HepG2 (cell line): ENCODE results near the gene CHID1. TPM values are rescaled to one million over a fixed set of nuclear protein-coding genes. Genes with fewer than 3 reads are reported as not detected.

Source experiments
- CC2D1A ChIP-seq: sonication (generic); formaldehyde crosslinking; IDR thresholded peaks from 2 replicates; pipeline ENCODE4 v1.8.1; 2023; ENCODE audit warnings: mild to moderate bottlenecking, missing genetic modification reagents
- CCDC6 ChIP-seq: sonication (generic); formaldehyde crosslinking; IDR thresholded peaks from 2 replicates; pipeline ENCODE4 v1.8.1; 2022; ENCODE audit warnings: mild to moderate bottlenecking, missing genetic modification reagents, moderate library complexity
- CHD4 ChIP-seq: fragments of 200-600 bp; sonication (generic); IDR thresholded peaks from 2 replicates; pipeline ENCODE4 v1.7.0; 2017; ENCODE audit warnings: mild to moderate bottlenecking, low read length, borderline replicate concordance
- E2F1 ChIP-seq: sonication (generic); formaldehyde crosslinking; IDR thresholded peaks from 2 replicates; pipeline ENCODE4 v1.5.0; 2020; ENCODE audit warnings: missing genetic modification reagents
- GPBP1L1 ChIP-seq: sonication (generic); formaldehyde crosslinking; IDR thresholded peaks from 2 replicates; pipeline ENCODE4 v1.5.0; 2020; ENCODE audit warnings: mild to moderate bottlenecking, missing genetic modification reagents
- HMGXB4 ChIP-seq, 2 experiments: sonication (generic) in 1 of 2; formaldehyde crosslinking in 1 of 2; IDR thresholded peaks; 2 replicates each; pipeline versions ENCODE4 v1.4.0 to v1.6.1; 2018 to 2020; ENCODE audit warnings: missing genetic modification reagents in 2 of 2, borderline replicate concordance in 1 of 2, low read depth in 1 of 2, mild to moderate bottlenecking in 1 of 2, missing biosample characterization in 1 of 2
- ISL2 ChIP-seq: sonication (generic); formaldehyde crosslinking; IDR thresholded peaks from 2 replicates; pipeline ENCODE4 v1.5.0; 2020; ENCODE audit warnings: missing genetic modification reagents
- KDM1A ChIP-seq: IDR thresholded peaks from 2 replicates; pipeline ENCODE4 v1.6.1; 2016; ENCODE audit warnings: missing compliant biosample characterization
- MAX ChIP-seq: IDR thresholded peaks from 2 replicates; pipeline ENCODE4 v1.6.1; 2012; ENCODE audit warnings: inconsistent platforms
- MXD1 ChIP-seq: sonication (generic); formaldehyde crosslinking; IDR thresholded peaks from 2 replicates; pipeline ENCODE4 v1.4.0; 2020; ENCODE audit warnings: mild to moderate bottlenecking, missing genetic modification reagents
- NFKBIZ ChIP-seq: IDR thresholded peaks from 2 replicates; pipeline ENCODE4 v1.6.1; 2018; ENCODE audit warnings: missing genetic modification reagents, missing compliant biosample characterization
- NPAS2 ChIP-seq: sonication (generic); formaldehyde crosslinking; IDR thresholded peaks from 2 replicates; pipeline ENCODE4 v1.8.0; 2022; ENCODE audit warnings: mild to moderate bottlenecking, missing genetic modification reagents, borderline replicate concordance
- THRA ChIP-seq: sonication (generic); formaldehyde crosslinking; IDR thresholded peaks from 2 replicates; pipeline ENCODE4 v1.4.0; 2020; ENCODE audit warnings: missing genetic modification reagents, borderline replicate concordance
- TRIM24 ChIP-seq: sonication (generic); formaldehyde crosslinking; IDR thresholded peaks from 2 replicates; pipeline ENCODE4 v1.8.0; 2022; ENCODE audit warnings: mild to moderate bottlenecking, missing genetic modification reagents
- ZBTB26 ChIP-seq: IDR thresholded peaks from 2 replicates; pipeline ENCODE4 v1.6.1; 2016; ENCODE audit warnings: missing compliant biosample characterization, missing genetic modification reagents, borderline replicate concordance
- ZMYM2 ChIP-seq: sonication (generic); formaldehyde crosslinking; IDR thresholded peaks from 2 replicates; pipeline ENCODE4 v1.8.0; 2022; ENCODE audit warnings: mild to moderate bottlenecking, missing genetic modification reagents
- ZNF18 ChIP-seq: sonication (generic); formaldehyde crosslinking; IDR thresholded peaks from 2 replicates; pipeline ENCODE4 v1.8.0; 2022; ENCODE audit warnings: mild to moderate bottlenecking, missing genetic modification reagents; ENCODE audit not compliant: insufficient replicate concordance
- ZNF451 ChIP-seq: sonication (generic); formaldehyde crosslinking; IDR thresholded peaks from 2 replicates; pipeline ENCODE4 v1.5.0; 2020; ENCODE audit warnings: mild to moderate bottlenecking, missing genetic modification reagents
- ZNF7 ChIP-seq: IDR thresholded peaks from 2 replicates; pipeline ENCODE4 v1.6.1; 2016; ENCODE audit warnings: missing biosample characterization, missing genetic modification reagents
- ZNF780A ChIP-seq: sonication (generic); formaldehyde crosslinking; IDR thresholded peaks from 2 replicates; pipeline ENCODE4 v1.8.0; 2022; ENCODE audit warnings: mild to moderate bottlenecking, missing genetic modification reagents, moderate library complexity
- polyA plus RNA-seq, 8 experiments: library from polyadenylated mRNA; depleted of rRNA in 3 of 8; stranded (reverse) in 7 of 8; unstranded in 1 of 8; fragments of >200 nt; fragmentation: Illumina TruSeq in 4 of 8; extraction: Trizol in 4 of 8; gene quantifications; 2 replicates each; pipeline versions ENCODE4 v1.2.1 to v1.2.3, GENCODE V29; 2011 to 2016; ENCODE audit warnings: low read depth in 4 of 8, missing spikeins in 1 of 8, mixed read lengths in 1 of 8; ENCODE audit not compliant: insufficient read depth in 1 of 8
- total RNA-seq, 5 experiments: library from RNA; depleted of rRNA; stranded (reverse); fragments of >200 nt; fragmentation: Illumina TruSeq; extraction: Trizol; gene quantifications; 2 replicates each; pipeline ENCODE4 v1.2.3, GENCODE V29; 2016; ENCODE audit warnings: low read depth in 1 of 5

CHID1 gene
- total and polyA plus RNA-seq, 2 of the 13 experiments (the other 11 are each of a cell fraction or from before 2014, with no cell fraction given): 65.1 to 93.6 TPM

GRCh38 chr11:910589-911030, at the start of gene CHID1 (continued):
- TF ChIP-seq GPBP1L1 (no peak), THRA (peak; percentile 36; the same call in 1 of the 2 replicates), ZNF18 (CRISPR knock-in tag) (no peak), NFKBIZ (CRISPR knock-in tag) (no peak), HMGXB4 (CRISPR knock-in tag; IDR thresholded peaks at IDR 0.05; ENCODE audit: borderline replicate concordance in 1 of 2, low read depth in 1 of 2) (0 out of 4 replicates have a peak, but pooled peaks of 1 of the 2 experiments have one; percentile 46), ZMYM2 (CRISPR knock-in tag) (no peak), ISL2 (CRISPR knock-in tag) (no peak), CHD4 (no peak), CCDC6 (CRISPR knock-in tag) (no peak), NPAS2 (CRISPR knock-in tag) (no peak), CC2D1A (CRISPR knock-in tag) (no peak), ZNF780A (CRISPR knock-in tag) (no peak), ZNF451 (CRISPR knock-in tag) (no peak), E2F1 (peak; percentile 66; the same call in 1 of the 2 replicates), TRIM24 (CRISPR knock-in tag) (no peak), MAX (peak; percentile 82), ZNF7 (CRISPR knock-in tag) (no peak), MXD1 (CRISPR knock-in tag) (no peak; the same call in none of the 2 replicates), KDM1A (no peak), ZBTB26 (no peak)
